ENCODE data around the gene TNFAIP2.

TNFAIP2 gene

GRCh38 chr14:103127861-103128598 lies 4.8 kb downstream of the TNFAIP2 start:
- H3K4me3 ChIP-seq (ENCODE audit: insufficient read depth, low read length, poor library complexity, severe bottlenecking) = no peak overlapping the region
- H3K4me2 ChIP-seq (ENCODE audit: low read depth, low read length, poor library complexity, severe bottlenecking) = no peak overlapping the region

DNA sequence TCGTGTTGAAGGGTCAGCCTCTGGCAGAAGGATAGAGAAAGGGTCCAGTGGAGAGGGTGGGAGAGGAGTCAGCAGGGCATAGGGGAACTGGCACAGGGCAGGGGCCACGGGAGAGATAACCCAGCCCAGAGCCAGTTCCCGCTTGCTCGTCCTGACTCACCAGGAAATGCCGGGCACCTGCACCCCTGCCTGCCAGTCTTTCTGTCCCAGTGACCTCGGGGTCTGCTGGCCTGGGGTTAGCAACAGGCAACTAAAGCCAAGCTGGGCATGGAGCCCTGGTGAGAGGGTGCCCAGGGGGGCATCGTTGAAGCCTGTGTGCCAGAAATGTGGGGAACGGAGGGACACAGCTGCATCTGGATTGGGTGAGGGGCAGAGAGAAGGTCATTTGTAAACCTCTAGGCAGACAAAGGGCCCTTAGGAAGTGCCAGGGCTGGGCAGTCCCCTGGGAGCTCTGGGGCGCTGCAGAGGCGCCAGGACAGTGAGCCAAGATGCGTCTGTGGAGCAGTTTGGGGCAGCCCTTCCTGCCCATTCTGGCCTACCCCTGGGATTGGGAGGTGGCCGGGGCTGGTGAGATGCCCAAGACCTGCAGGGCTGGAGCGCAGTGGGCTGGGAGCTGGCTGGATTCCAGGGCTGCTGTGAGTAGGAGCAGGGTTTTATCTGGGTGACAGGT lies 5.5 kb downstream of the TNFAIP2 start:
- Histone ChIP-seq H3K9me2 (replicated peaks; ENCODE audit: insufficient read depth, low read length) (no peaks in the 10 kb centered on the region), H3K36me3 (ENCODE audit: low read length) (no peaks in the 10 kb centered on the region), H3K4me2 (ENCODE audit: low read depth, low read length, poor library complexity, severe bottlenecking) (no peak overlapping the region), H3K27ac (ENCODE audit: low read depth, low read length) (no peak overlapping the region), H3K9ac (ENCODE audit: low read length) (no peak overlapping the region), H2AFZ (ENCODE audit: low read depth, low read length, severe bottlenecking) (no peak overlapping the region), H3K4me3 (ENCODE audit: insufficient read depth, low read length, poor library complexity, severe bottlenecking) (no peak overlapping the region), H3F3A (ENCODE audit: insufficient read depth) (no peaks in the 10 kb centered on the region), H4K20me1 (ENCODE audit: low read depth, low read length) (no peaks in the 10 kb centered on the region), H3K79me2 (ENCODE audit: insufficient read depth, low read length) (no peaks in the 10 kb centered on the region), H3K27me3 (ENCODE audit: low read length) (no peaks in the 10 kb centered on the region), H3K9me3 (ENCODE audit: insufficient read depth, low read length) (no peaks in the 10 kb centered on the region)
- TF ChIP-seq CTCF (IDR thresholded peaks at IDR 0.05; ENCODE audit: insufficient read depth, low read length, poor library complexity, severe bottlenecking) (no peak), EZH2phosphoT487 (conservative IDR thresholded peaks at IDR 0.05; ENCODE audit: low read length) (no peak)

More at GRCh38 chr14:103127861-103128598, 4.8 kb downstream of the TNFAIP2 start:
- H3K9ac ChIP-seq (ENCODE audit: low read length) = no peak overlapping the region
- no peak overlapping the region for H2AFZ ChIP-seq (ENCODE audit: low read depth, low read length, severe bottlenecking)
- no peaks in the 10 kb centered on the region for H3K36me3 ChIP-seq (ENCODE audit: low read length)
- H3K27me3 ChIP-seq (ENCODE audit: low read length) = no peaks in the 10 kb centered on the region
- H3K9me2 ChIP-seq (replicated peaks; ENCODE audit: insufficient read depth, low read length) = no peaks in the 10 kb centered on the region
- no peaks in the 10 kb centered on the region for H3K79me2 ChIP-seq (ENCODE audit: insufficient read depth, low read length)
- TF ChIP-seq EZH2phosphoT487 (conservative IDR thresholded peaks at IDR 0.05; ENCODE audit: low read length) = no peak
- no peak for TF ChIP-seq CTCF (IDR thresholded peaks at IDR 0.05; ENCODE audit: insufficient read depth, low read length, poor library complexity, severe bottlenecking)
- H3K27ac ChIP-seq (ENCODE audit: low read depth, low read length) = no peak overlapping the region
- no peaks in the 10 kb centered on the region for H4K20me1 ChIP-seq (ENCODE audit: low read depth, low read length)
- no peaks in the 10 kb centered on the region for H3F3A ChIP-seq (ENCODE audit: insufficient read depth)
- no peaks in the 10 kb centered on the region for H3K9me3 ChIP-seq (ENCODE audit: insufficient read depth, low read length)

DNA sequence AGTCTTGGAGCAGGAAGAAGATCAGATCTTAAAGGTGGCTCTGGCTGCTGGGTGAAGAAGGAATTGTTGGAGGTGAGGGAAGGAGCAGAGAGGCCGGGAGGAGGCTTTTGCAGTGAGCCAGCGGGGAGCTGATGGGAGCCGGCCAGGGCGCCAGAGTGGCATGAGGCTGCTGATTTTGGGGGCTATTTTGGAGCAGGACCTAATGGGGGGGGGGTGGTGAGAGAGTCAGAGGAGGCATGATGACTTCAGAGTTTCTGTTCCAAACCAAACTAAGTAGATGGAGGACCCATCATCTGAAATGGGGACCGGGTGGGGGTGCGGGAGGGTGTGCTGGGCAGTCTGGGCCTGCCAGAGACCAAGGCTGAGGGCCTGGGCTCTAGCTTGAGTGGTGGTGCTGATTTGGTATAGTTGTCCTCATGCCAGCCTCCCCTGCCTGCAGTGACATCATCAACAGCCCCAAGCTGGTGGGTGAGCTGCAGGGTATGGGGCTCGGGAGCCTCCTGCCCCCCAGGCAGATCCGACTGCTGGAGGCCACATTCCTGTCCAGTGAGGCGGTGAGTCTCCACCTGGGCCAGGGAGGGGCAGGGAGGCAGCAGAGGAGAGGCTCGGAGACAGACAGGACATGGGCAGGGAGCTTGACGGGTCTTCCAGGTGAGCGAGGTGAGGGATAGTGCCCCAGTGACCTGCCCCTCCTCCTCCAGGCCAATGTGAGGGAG lies 6.2 kb downstream of the TNFAIP2 start:
- H3K36me3 ChIP-seq (ENCODE audit: low read length) = no peaks in the 10 kb centered on the region

More for the DNA sequence above, 6.2 kb downstream of the TNFAIP2 start:
- no peak overlapping the region for H2AFZ ChIP-seq (ENCODE audit: low read depth, low read length, severe bottlenecking)
- H3K4me3 ChIP-seq (ENCODE audit: insufficient read depth, low read length, poor library complexity, severe bottlenecking) = no peak overlapping the region
- no peaks in the 10 kb centered on the region for H3F3A ChIP-seq (ENCODE audit: insufficient read depth)
- H3K9me2 ChIP-seq (replicated peaks; ENCODE audit: insufficient read depth, low read length) = no peaks in the 10 kb centered on the region
- no peak overlapping the region for H3K9ac ChIP-seq (ENCODE audit: low read length)
- H3K9me3 ChIP-seq (ENCODE audit: insufficient read depth, low read length) = no peaks in the 10 kb centered on the region
- no peak overlapping the region for H3K4me2 ChIP-seq (ENCODE audit: low read depth, low read length, poor library complexity, severe bottlenecking)
- H3K79me2 ChIP-seq (ENCODE audit: insufficient read depth, low read length) = no peaks in the 10 kb centered on the region
- H3K27ac ChIP-seq (ENCODE audit: low read depth, low read length) = no peak overlapping the region
- no peaks in the 10 kb centered on the region for H4K20me1 ChIP-seq (ENCODE audit: low read depth, low read length)
- no peaks in the 10 kb centered on the region for H3K27me3 ChIP-seq (ENCODE audit: low read length)
- TF ChIP-seq EZH2phosphoT487 (conservative IDR thresholded peaks at IDR 0.05; ENCODE audit: low read length) (no peak), CTCF (IDR thresholded peaks at IDR 0.05; ENCODE audit: insufficient read depth, low read length, poor library complexity, severe bottlenecking) (no peak)

Measured in SU-DHL-6 (cell line).